ENCODE data around the gene MDC1.
A peak's percentile ranks its signal among the peaks of the same experiment; 100 is the strongest.

Gene MDC1

GRCh38 chr6:30685157-30686008, 31.7 kb downstream of the MDC1 start:
- H3K4me3 ChIP-seq (ENCODE audit: low read length), result peak overlapping the region; percentile 70
- peak; percentile 45 for DNase-seq (ENCODE audit: low read depth)
- peak; percentile 12 for TF ChIP-seq CTCF (IDR thresholded peaks at IDR 0.05; ENCODE audit: insufficient read depth, low read depth, low read length, missing control alignments)

GRCh38 chr6:30684386-30685156, 32.5 kb downstream of the MDC1 start:
- H3K4me3 ChIP-seq (ENCODE audit: low read length), result peak overlapping the region; percentile 70
- TF ChIP-seq CTCF (IDR thresholded peaks at IDR 0.05; ENCODE audit: insufficient read depth, low read depth, low read length, missing control alignments), result no peak
- DNase-seq (ENCODE audit: low read depth), result peak; percentile 44

GRCh38 chr6:30683980-30684338, 33.1 kb downstream of the MDC1 start:
- peak overlapping the region; percentile 70 for H3K4me3 ChIP-seq (ENCODE audit: low read length)
- TF ChIP-seq CTCF (IDR thresholded peaks at IDR 0.05; ENCODE audit: insufficient read depth, low read depth, low read length, missing control alignments), result no peak
- DNase-seq (ENCODE audit: low read depth), result peak; percentile 21

GRCh38 chr6:30683183-30683979, 33.7 kb downstream of the MDC1 start:
- DNase-seq (ENCODE audit: low read depth), result no peak
- TF ChIP-seq CTCF (IDR thresholded peaks at IDR 0.05; ENCODE audit: insufficient read depth, low read depth, low read length, missing control alignments), result no peak
- peak overlapping the region; percentile 70 for H3K4me3 ChIP-seq (ENCODE audit: low read length)

GRCh38 chr6:30682143-30683117, 34.7 kb downstream of the MDC1 start:
- H3K4me3 ChIP-seq (ENCODE audit: low read length), result peak overlapping the region; percentile 70
- no peak for TF ChIP-seq CTCF (IDR thresholded peaks at IDR 0.05; ENCODE audit: insufficient read depth, low read depth, low read length, missing control alignments)
- peak; percentile 84 for DNase-seq (ENCODE audit: low read depth)

- TF ChIP-seq CTCF (IDR thresholded peaks at IDR 0.05; ENCODE audit: insufficient read depth, low read depth, low read length, missing control alignments), result no peak
- no peak overlapping the region for H3K4me3 ChIP-seq (ENCODE audit: low read length)
- DNase-seq (ENCODE audit: low read depth), result no peak
Measured at GRCh38 chr6:30681766-30682142, 35.3 kb downstream of the MDC1 start.
